AG09319 (cell line): ENCODE results near the gene PTPN7.
"Not testable (repeated sequence)": the region's sequence is repeated elsewhere in the genome, so short reads cannot be mapped to it uniquely, and the experiment has no call there.

Experiments used
- DNase-seq: peaks from one replicate; pipeline ENCODE4 v3.0.0-alpha.2; 2010; ENCODE audit warnings: low read depth; ENCODE audit errors: extremely low read depth
- TF ChIP-seq, protein P1 (sequence below): IDR thresholded peaks from 2 replicates; pipeline ENCODE4 v1.5.1; 2011; ENCODE audit warnings: low read depth, mild to moderate bottlenecking, inconsistent platforms, low read length, moderate library complexity

Gene PTPN7

DNA sequence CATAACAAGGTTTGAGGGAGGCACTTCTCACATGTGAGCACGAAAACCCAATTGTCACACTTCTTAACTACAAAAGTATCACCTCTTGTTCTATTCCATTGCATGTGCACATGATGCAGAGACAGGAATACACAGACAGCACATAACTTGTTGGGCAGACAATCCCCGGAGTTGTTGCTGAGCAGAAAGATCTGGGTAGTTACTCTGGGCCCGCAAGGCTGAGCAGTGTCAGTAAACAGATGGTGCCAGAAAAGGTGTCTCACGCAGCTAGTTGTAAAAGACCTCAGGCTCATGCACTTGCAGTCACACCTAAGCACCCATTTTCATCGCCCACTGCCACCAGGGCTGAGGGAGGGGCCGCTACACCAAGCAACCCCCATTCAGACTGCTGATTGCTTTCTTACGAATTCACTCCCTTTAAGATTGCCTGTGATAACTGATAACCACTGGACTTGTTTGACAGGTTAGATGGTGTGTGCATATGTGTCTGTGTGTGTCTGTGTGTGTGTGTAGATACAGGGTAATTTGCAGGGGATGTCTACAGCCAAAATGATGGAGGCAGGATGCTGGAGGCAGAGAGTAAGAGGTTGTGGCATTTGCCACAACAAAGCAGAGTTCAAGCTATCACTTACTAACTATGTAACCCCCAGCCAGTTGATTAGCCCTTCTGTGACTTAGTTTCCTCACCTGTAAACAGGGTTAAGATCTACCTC, 37.4 kb upstream of the PTPN7 start:
- TF ChIP-seq, protein P1, sequence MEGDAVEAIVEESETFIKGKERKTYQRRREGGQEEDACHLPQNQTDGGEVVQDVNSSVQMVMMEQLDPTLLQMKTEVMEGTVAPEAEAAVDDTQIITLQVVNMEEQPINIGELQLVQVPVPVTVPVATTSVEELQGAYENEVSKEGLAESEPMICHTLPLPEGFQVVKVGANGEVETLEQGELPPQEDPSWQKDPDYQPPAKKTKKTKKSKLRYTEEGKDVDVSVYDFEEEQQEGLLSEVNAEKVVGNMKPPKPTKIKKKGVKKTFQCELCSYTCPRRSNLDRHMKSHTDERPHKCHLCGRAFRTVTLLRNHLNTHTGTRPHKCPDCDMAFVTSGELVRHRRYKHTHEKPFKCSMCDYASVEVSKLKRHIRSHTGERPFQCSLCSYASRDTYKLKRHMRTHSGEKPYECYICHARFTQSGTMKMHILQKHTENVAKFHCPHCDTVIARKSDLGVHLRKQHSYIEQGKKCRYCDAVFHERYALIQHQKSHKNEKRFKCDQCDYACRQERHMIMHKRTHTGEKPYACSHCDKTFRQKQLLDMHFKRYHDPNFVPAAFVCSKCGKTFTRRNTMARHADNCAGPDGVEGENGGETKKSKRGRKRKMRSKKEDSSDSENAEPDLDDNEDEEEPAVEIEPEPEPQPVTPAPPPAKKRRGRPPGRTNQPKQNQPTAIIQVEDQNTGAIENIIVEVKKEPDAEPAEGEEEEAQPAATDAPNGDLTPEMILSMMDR, result no peak
- DNase-seq, result no peak

DNA sequence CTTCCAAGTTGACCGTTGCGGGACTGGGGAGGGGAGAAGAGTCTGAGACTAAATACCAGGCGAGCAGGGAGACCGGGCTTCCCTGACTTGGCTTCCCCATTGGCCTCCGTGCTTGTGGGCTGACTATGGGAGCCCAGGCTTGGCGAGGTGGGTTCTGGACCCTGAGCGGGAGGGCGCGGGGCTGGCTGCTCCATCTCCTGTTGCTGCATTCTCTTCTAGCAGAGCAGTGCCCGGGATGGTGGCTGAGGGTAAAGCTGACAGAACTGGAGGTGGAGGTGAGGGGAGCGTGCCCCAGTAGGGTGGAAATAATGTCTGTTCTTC, 33.9 kb upstream of the PTPN7 start:
- no peak for DNase-seq
- TF ChIP-seq, protein P1, result no peak

DNA sequence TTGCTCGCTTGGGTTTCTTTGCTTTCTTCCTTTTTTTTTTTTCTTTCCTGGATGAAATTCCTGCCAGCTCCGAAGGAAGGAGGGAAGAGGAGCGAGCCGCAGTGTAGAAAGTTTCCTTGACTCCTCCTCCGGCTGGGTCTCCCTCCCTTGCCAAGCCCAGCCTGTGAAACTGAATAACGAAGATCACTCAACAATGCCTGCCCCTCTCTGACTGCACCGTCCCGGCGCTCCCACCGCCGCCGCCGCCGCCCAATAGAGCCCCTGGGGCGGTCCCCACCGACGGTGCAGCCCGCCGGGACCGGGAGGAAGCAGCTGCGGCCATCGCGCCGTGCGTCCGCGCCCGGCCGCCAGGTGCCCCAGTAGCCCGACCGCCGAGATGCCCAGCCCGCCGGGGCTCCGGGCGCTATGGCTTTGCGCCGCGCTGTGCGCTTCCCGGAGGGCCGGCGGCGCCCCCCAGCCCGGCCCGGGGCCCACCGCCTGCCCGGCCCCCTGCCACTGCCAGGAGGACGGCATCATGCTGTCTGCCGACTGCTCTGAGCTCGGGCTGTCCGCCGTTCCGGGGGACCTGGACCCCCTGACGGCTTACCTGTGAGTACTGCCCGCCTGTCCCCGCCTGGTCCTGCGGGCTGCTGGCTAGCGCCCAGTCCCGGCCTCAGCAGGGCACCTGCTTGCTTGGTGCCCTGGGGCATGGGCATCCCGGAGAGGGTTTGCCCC, 33.4 kb upstream of the PTPN7 start, which contains the start of gene LGR6:
Gene LGR6, plus strand, starts transcription at position 186 of the 714 bp plus-strand sequence. Its CDS starts 191 bp downstream, at position 377.
- TF ChIP-seq, protein P1, result no peak

DNA sequence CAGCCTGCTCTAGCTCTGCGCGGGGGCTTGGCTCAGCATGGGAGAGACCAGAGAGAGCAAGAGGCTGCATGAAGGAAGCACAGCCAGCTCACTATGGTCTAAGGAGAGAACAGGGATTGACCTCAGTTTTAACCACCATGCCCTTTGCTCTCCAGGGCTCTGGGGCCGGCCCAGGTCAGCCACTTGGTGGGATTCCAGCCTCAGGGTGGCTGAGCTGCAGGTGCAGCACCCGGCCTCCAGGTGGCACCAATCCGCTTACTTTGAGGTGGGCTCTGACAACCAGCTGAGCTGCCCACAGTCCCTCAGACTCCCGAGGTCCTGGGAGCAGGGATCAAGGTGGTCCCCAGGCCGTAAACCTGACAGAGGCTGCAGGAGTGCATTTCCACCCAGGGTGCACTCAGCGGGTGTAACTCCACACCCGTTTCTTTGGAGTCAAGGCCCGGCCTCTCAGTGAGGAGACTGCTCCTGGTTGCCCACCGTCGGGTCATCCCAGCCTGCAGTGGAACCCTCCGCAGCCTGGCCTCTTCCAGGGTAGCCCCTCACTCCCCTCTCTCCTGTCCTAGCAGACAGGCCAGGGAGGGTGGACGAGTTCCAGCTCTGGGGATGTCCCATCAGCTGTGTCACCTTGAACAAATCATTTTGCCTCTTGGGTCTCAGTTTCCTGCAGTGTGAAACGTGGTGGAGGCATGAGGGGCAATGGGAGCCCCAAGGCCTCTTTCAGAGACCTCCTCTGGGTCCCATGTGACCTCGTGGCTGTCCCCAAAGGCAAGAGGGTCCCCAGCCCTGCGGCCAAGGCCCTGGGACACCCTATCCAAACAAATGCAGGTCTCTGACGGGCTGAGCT, 32.6 kb upstream of the PTPN7 start:
- no peak for DNase-seq
- TF ChIP-seq, protein P1, result peak; percentile 94

More for the DNA sequence above, 33.4 kb upstream of the PTPN7 start, which contains the start of gene LGR6:
- no peak for DNase-seq

DNA sequence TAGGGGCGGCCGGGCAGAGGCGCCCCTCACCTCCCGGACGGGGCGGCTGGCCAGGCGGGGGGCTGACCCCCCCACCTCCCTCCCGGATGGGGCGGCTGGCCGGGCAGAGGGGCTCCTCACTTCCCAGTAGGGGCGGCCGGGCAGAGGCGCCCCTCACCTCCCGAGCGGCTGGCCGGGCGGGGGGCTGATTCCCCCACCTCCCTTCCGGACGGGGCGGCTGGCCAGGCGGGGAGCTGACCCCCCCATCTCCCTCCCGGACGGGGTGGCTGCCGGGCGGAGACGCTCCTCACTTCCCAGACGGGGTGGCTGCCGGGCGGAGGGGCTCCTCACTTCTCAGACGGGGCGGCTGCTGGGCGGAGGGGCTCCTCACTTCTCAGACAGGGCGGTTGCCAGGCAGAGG, 31.0 kb upstream of the PTPN7 start:
- not testable (repeated sequence) for DNase-seq

DNA sequence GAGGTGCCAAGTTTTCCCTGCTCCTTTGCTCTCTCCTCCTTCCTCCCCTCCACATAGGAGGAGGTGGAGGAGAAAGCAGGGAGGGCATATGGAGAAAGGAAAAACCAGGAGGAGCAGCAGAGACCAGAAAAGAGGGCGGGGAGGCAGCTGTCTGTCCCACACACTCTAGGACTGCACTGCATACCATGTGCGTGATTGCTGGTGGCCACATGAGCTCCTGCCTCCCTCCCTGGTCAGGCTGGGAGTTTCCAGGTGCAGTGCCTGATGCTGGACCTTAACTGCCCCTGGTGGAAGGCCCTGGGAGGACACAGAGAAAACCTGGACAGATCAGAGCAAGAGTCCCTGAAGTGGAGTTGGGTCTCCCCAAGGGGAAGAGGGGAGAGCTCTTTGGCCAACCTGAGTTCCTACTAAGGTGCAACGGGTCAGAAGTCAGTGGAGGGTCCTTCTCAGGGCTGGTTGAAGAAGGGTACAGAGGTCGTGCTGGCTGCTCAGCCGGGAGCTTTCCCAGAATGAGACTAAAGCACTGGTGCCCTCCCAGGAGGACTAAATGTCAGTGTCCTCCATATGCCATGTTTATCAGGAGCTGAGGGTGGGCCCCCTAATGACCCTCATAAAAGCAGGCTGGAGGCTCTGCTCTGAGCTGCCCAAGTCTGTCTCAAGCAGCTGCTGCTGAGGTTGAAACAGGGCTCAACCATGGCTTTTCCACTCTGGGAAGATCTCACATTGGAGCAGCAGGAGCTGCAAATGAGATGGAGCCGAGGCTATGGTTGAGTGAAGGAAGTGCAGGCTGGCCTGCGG, 29.7 kb upstream of the PTPN7 start:
- DNase-seq, result no peak
- TF ChIP-seq, protein P1, result peak; percentile 9
